Measurements from ENCODE around the gene FYTTD1.

The FYTTD1 gene

GRCh38 chr3:197802779-197803459 is 53.2 kb downstream of the FYTTD1 start:
- H3K27ac ChIP-seq (ENCODE audit: low read depth, low read length) = peak overlapping the region; percentile 57
- no peak overlapping the region for H2AFZ ChIP-seq (ENCODE audit: low read length, unreplicated experiment)
- H3K4me1 ChIP-seq (ENCODE audit: control insufficient read depth, insufficient read depth, low read length, unreplicated experiment) = peaks cover 32% of the 10 kb centered on the region
- H3K79me2 ChIP-seq (ENCODE audit: control insufficient read depth, insufficient read depth, low read length, unreplicated experiment) = peaks cover 89% of the 10 kb centered on the region
- H3K27me3 ChIP-seq (ENCODE audit: insufficient read depth, low read length) = no peaks in the 10 kb centered on the region
- no peaks in the 10 kb centered on the region for H3K36me3 ChIP-seq (ENCODE audit: insufficient read depth, low read length)
- H3K4me3 ChIP-seq (ENCODE audit: low read depth, low read length) = no peak overlapping the region

GRCh38 chr3:197804511-197804910 is 54.8 kb downstream of the FYTTD1 start:
- no peaks in the 10 kb centered on the region for H3K36me3 ChIP-seq (ENCODE audit: insufficient read depth, low read length)
- no peak overlapping the region for H3K27ac ChIP-seq (ENCODE audit: low read depth, low read length)
- no peak overlapping the region for H2AFZ ChIP-seq (ENCODE audit: low read length, unreplicated experiment)
- peaks cover 35% of the 10 kb centered on the region for H3K4me1 ChIP-seq (ENCODE audit: control insufficient read depth, insufficient read depth, low read length, unreplicated experiment)
- no peak overlapping the region for H3K4me3 ChIP-seq (ENCODE audit: low read depth, low read length)
- no peaks in the 10 kb centered on the region for H3K27me3 ChIP-seq (ENCODE audit: insufficient read depth, low read length)
- H3K79me2 ChIP-seq (ENCODE audit: control insufficient read depth, insufficient read depth, low read length, unreplicated experiment) = peaks cover 89% of the 10 kb centered on the region

- Histone ChIP-seq H3K36me3 (ENCODE audit: insufficient read depth, low read length) (no peaks in the 10 kb centered on the region), H3K4me1 (ENCODE audit: control insufficient read depth, insufficient read depth, low read length, unreplicated experiment) (peaks cover 29% of the 10 kb centered on the region), H2AFZ (ENCODE audit: low read length, unreplicated experiment) (no peak overlapping the region), H3K4me3 (ENCODE audit: low read depth, low read length) (no peak overlapping the region), H3K27ac (ENCODE audit: low read depth, low read length) (no peak overlapping the region), H3K79me2 (ENCODE audit: control insufficient read depth, insufficient read depth, low read length, unreplicated experiment) (peaks cover 83% of the 10 kb centered on the region), H3K27me3 (ENCODE audit: insufficient read depth, low read length) (no peaks in the 10 kb centered on the region)
These were observed 58.4 kb downstream of the FYTTD1 start for GRCh38 chr3:197807969-197808587.

GRCh38 chr3:197809356-197810020 is 59.8 kb downstream of the FYTTD1 start:
- Histone ChIP-seq H2AFZ (ENCODE audit: low read length, unreplicated experiment) (no peak overlapping the region), H3K79me2 (ENCODE audit: control insufficient read depth, insufficient read depth, low read length, unreplicated experiment) (peaks cover 80% of the 10 kb centered on the region), H3K36me3 (ENCODE audit: insufficient read depth, low read length) (no peaks in the 10 kb centered on the region), H3K27me3 (ENCODE audit: insufficient read depth, low read length) (no peaks in the 10 kb centered on the region), H3K27ac (ENCODE audit: low read depth, low read length) (peak overlapping the region; percentile 37; the same call in 1 of the 2 replicates), H3K4me3 (ENCODE audit: low read depth, low read length) (no peak overlapping the region), H3K4me1 (ENCODE audit: control insufficient read depth, insufficient read depth, low read length, unreplicated experiment) (peaks cover 29% of the 10 kb centered on the region)

- peaks cover 29% of the 10 kb centered on the region for H3K4me1 ChIP-seq (ENCODE audit: control insufficient read depth, insufficient read depth, low read length, unreplicated experiment)
- peaks cover 76% of the 10 kb centered on the region for H3K79me2 ChIP-seq (ENCODE audit: control insufficient read depth, insufficient read depth, low read length, unreplicated experiment)
- no peak overlapping the region for H3K4me3 ChIP-seq (ENCODE audit: low read depth, low read length)
- H3K27ac ChIP-seq (ENCODE audit: low read depth, low read length) = no peak overlapping the region
- H2AFZ ChIP-seq (ENCODE audit: low read length, unreplicated experiment) = no peak overlapping the region
- no peaks in the 10 kb centered on the region for H3K36me3 ChIP-seq (ENCODE audit: insufficient read depth, low read length)
- H3K27me3 ChIP-seq (ENCODE audit: insufficient read depth, low read length) = no peaks in the 10 kb centered on the region
These were observed 61.2 kb downstream of the FYTTD1 start for GRCh38 chr3:197810901-197811300.

- H3K4me3 ChIP-seq (ENCODE audit: low read depth, low read length) = no peak overlapping the region
- H3K27ac ChIP-seq (ENCODE audit: low read depth, low read length) = peak overlapping the region; percentile 65
- no peak overlapping the region for H2AFZ ChIP-seq (ENCODE audit: low read length, unreplicated experiment)
- H3K79me2 ChIP-seq (ENCODE audit: control insufficient read depth, insufficient read depth, low read length, unreplicated experiment) = peaks cover 75% of the 10 kb centered on the region
- peaks cover 29% of the 10 kb centered on the region for H3K4me1 ChIP-seq (ENCODE audit: control insufficient read depth, insufficient read depth, low read length, unreplicated experiment)
- no peaks in the 10 kb centered on the region for H3K27me3 ChIP-seq (ENCODE audit: insufficient read depth, low read length)
- no peaks in the 10 kb centered on the region for H3K36me3 ChIP-seq (ENCODE audit: insufficient read depth, low read length)
These were observed 61.7 kb downstream of the FYTTD1 start for GRCh38 chr3:197811343-197811742.

GRCh38 chr3:197814372-197814771 is 64.7 kb downstream of the FYTTD1 start:
- H3K36me3 ChIP-seq (ENCODE audit: insufficient read depth, low read length) = 0 out of 2 replicates have a peak, but pooled peaks cover 2% of the 10 kb centered on the region
- no peak overlapping the region for H3K4me3 ChIP-seq (ENCODE audit: low read depth, low read length)
- peaks cover 15% of the 10 kb centered on the region for H3K4me1 ChIP-seq (ENCODE audit: control insufficient read depth, insufficient read depth, low read length, unreplicated experiment)
- no peak overlapping the region for H3K27ac ChIP-seq (ENCODE audit: low read depth, low read length)
- peaks cover 53% of the 10 kb centered on the region for H3K79me2 ChIP-seq (ENCODE audit: control insufficient read depth, insufficient read depth, low read length, unreplicated experiment)
- no peak overlapping the region for H2AFZ ChIP-seq (ENCODE audit: low read length, unreplicated experiment)
- H3K27me3 ChIP-seq (ENCODE audit: insufficient read depth, low read length) = no peaks in the 10 kb centered on the region

GRCh38 chr3:197820550-197821335 is 71.1 kb downstream of the FYTTD1 start:
- H3K36me3 ChIP-seq (ENCODE audit: insufficient read depth, low read length) = peaks cover 23% of the 10 kb centered on the region
- no peak overlapping the region for H3K4me3 ChIP-seq (ENCODE audit: low read depth, low read length)
- H3K4me1 ChIP-seq (ENCODE audit: control insufficient read depth, insufficient read depth, low read length, unreplicated experiment) = peaks cover 7% of the 10 kb centered on the region
- no peak overlapping the region for H2AFZ ChIP-seq (ENCODE audit: low read length, unreplicated experiment)
- no peaks in the 10 kb centered on the region for H3K27me3 ChIP-seq (ENCODE audit: insufficient read depth, low read length)
- H3K79me2 ChIP-seq (ENCODE audit: control insufficient read depth, insufficient read depth, low read length, unreplicated experiment) = peaks cover 11% of the 10 kb centered on the region
- no peak overlapping the region for H3K27ac ChIP-seq (ENCODE audit: low read depth, low read length)

- Histone ChIP-seq H3K79me2 (ENCODE audit: control insufficient read depth, insufficient read depth, low read length, unreplicated experiment) (peaks cover 3% of the 10 kb centered on the region), H3K36me3 (ENCODE audit: insufficient read depth, low read length) (peaks cover 35% of the 10 kb centered on the region), H3K27ac (ENCODE audit: low read depth, low read length) (no peak overlapping the region), H3K27me3 (ENCODE audit: insufficient read depth, low read length) (no peaks in the 10 kb centered on the region), H2AFZ (ENCODE audit: low read length, unreplicated experiment) (no peak overlapping the region), H3K4me1 (ENCODE audit: control insufficient read depth, insufficient read depth, low read length, unreplicated experiment) (no peaks in the 10 kb centered on the region), H3K4me3 (ENCODE audit: low read depth, low read length) (no peak overlapping the region)
These were observed 79.8 kb downstream of the FYTTD1 start for GRCh38 chr3:197829397-197830045.

- H3K27ac ChIP-seq (ENCODE audit: low read depth, low read length) = no peak overlapping the region
- no peaks in the 10 kb centered on the region for H3K27me3 ChIP-seq (ENCODE audit: insufficient read depth, low read length)
- no peak overlapping the region for H2AFZ ChIP-seq (ENCODE audit: low read length, unreplicated experiment)
- H3K4me3 ChIP-seq (ENCODE audit: low read depth, low read length) = no peak overlapping the region
- H3K4me1 ChIP-seq (ENCODE audit: control insufficient read depth, insufficient read depth, low read length, unreplicated experiment) = no peaks in the 10 kb centered on the region
- H3K36me3 ChIP-seq (ENCODE audit: insufficient read depth, low read length) = peaks cover 35% of the 10 kb centered on the region
- peaks cover 3% of the 10 kb centered on the region for H3K79me2 ChIP-seq (ENCODE audit: control insufficient read depth, insufficient read depth, low read length, unreplicated experiment)
These were observed 80.8 kb downstream of the FYTTD1 start for GRCh38 chr3:197830308-197830966.
